IMR-90 (cell line): ENCODE measurements around the gene CCDC38. TPM values are rescaled to one million over a fixed set of nuclear protein-coding genes. Genes with fewer than 3 reads are reported as not detected.

Source experiments
- ATAC-seq: fragments of 200-7000 bp; cut with Tn5 transposase; 2 replicates; pipeline ENCODE4 v1.9.1; 2020; ENCODE audit warnings: low read depth, mild to moderate bottlenecking, moderate library complexity
- BruUV-seq: library from RNA; stranded (reverse); fragments of 400-500 nt; replicated peaks from 2 replicates; lab custom pipeline; 2021; lab: Mats Ljungman, UMichigan
- CTCF ChIA-PET: fragments of 300-600 bp; formaldehyde crosslinking; extraction: SDS; loops from one replicate; lab custom pipeline; 2021; ENCODE audit warnings: antibody characterized with exemption; lab: Yijun Ruan, JAX
- POLR2A ChIA-PET: fragments of 300-600 bp; sonication (Branson Sonifier 250); formaldehyde crosslinking; loops from one replicate; lab custom pipeline; 2022; ENCODE audit warnings: antibody characterized with exemption; ENCODE audit not compliant: unreplicated experiment; lab: Charles Lee
- DNase-seq: peaks from one replicate; pipeline ENCODE4 v3.0.0; 2013
- H2AFZ ChIP-seq: replicated peaks from 2 replicates; pipeline ENCODE3; 2013; ENCODE audit warnings: low read length, mild to moderate bottlenecking; ENCODE audit not compliant: poor library complexity
- H2AK5ac ChIP-seq: 2 replicates; pipeline ENCODE4 v1.6.1; 2013; ENCODE audit warnings: low read depth, low read length, inconsistent platforms
- H2AK9ac ChIP-seq: replicated peaks from 2 replicates; pipeline ENCODE3; 2013; ENCODE audit warnings: mild to moderate bottlenecking, low read depth, low read length, moderate library complexity; ENCODE audit not compliant: poor library complexity
- H2BK120ac ChIP-seq: 2 replicates; pipeline ENCODE4 v1.6.1; 2013; ENCODE audit warnings: low read depth, low read length, inconsistent platforms
- H2BK15ac ChIP-seq: 3 replicates; pipeline ENCODE4 v1.6.1; 2013; ENCODE audit warnings: low read depth, low read length, inconsistent platforms
- H2BK20ac ChIP-seq: 2 replicates; pipeline ENCODE4 v1.6.1; 2013; ENCODE audit warnings: low read depth, mild to moderate bottlenecking, inconsistent platforms, low read length, moderate library complexity
- H2BK5ac ChIP-seq: 2 replicates; pipeline ENCODE4 v1.6.1; 2013; ENCODE audit warnings: mild to moderate bottlenecking, low read depth, low read length, inconsistent platforms; ENCODE audit not compliant: poor library complexity, severe bottlenecking
- H3K14ac ChIP-seq: replicated peaks from 2 replicates; pipeline ENCODE4 v1.6.1; 2013; ENCODE audit warnings: low read depth, low read length, inconsistent platforms
- H3K18ac ChIP-seq: 2 replicates; pipeline ENCODE4 v1.6.1; 2013; ENCODE audit warnings: low read depth, low read length, control low read depth
- H3K23ac ChIP-seq: 2 replicates; pipeline ENCODE4 v1.6.1; 2013; ENCODE audit warnings: low read depth, low read length, inconsistent platforms
- H3K27ac ChIP-seq: 2 replicates; pipeline ENCODE4 v1.5.1; 2013; ENCODE audit warnings: mild to moderate bottlenecking, control low read depth, low read length; ENCODE audit not compliant: insufficient read depth
- H3K27me3 ChIP-seq: 2 replicates; pipeline ENCODE4 v1.6.1; 2013; ENCODE audit warnings: low read length; ENCODE audit not compliant: control insufficient read depth, insufficient read depth
- H3K36me3 ChIP-seq: 2 replicates; pipeline ENCODE4 v1.6.1; 2013; ENCODE audit warnings: low read length, mixed read lengths; ENCODE audit not compliant: control insufficient read depth, insufficient read depth
- H3K4ac ChIP-seq: 2 replicates; pipeline ENCODE4 v1.6.1; 2013; ENCODE audit warnings: low read depth, low read length, inconsistent platforms
- H3K4me1 ChIP-seq: 2 replicates; pipeline ENCODE4 v1.6.1; 2013; ENCODE audit warnings: low read length, mixed read lengths; ENCODE audit not compliant: control insufficient read depth, insufficient read depth
- H3K4me2 ChIP-seq: 2 replicates; pipeline ENCODE4 v1.6.1; 2013; ENCODE audit warnings: low read depth, mild to moderate bottlenecking, control low read depth, low read length, moderate library complexity
- H3K4me3 ChIP-seq: 2 replicates; pipeline ENCODE4 v1.5.1; 2013; ENCODE audit warnings: low read depth, mild to moderate bottlenecking, control low read depth, low read length, moderate library complexity; ENCODE audit not compliant: insufficient read depth
- H3K56ac ChIP-seq: 2 replicates; pipeline ENCODE4 v1.6.1; 2013; ENCODE audit warnings: low read length, inconsistent platforms; ENCODE audit not compliant: insufficient read depth; ENCODE audit errors: extremely low read depth
- H3K79me1 ChIP-seq, 2 experiments: 2 replicates each; pipeline ENCODE4 v1.6.1; 2013; ENCODE audit warnings: low read length in 2 of 2, inconsistent platforms in 1 of 2, low read depth in 1 of 2
- H3K9ac ChIP-seq: 2 replicates; pipeline ENCODE4 v1.6.1; 2013; ENCODE audit warnings: low read depth, low read length, control low read depth
- H3K9me1 ChIP-seq: 2 replicates; pipeline ENCODE4 v1.6.1; 2013; ENCODE audit warnings: low read length, inconsistent platforms; ENCODE audit not compliant: insufficient read depth
- H3K9me3 ChIP-seq: 2 replicates; pipeline ENCODE4 v1.6.1; 2013; ENCODE audit warnings: low read length; ENCODE audit not compliant: control insufficient read depth, insufficient read depth
- H4K20me1 ChIP-seq: 2 replicates; pipeline ENCODE4 v1.6.1; 2013; ENCODE audit warnings: low read length, inconsistent platforms; ENCODE audit not compliant: insufficient read depth
- H4K5ac ChIP-seq: 2 replicates; pipeline ENCODE4 v1.6.1; 2013; ENCODE audit warnings: mild to moderate bottlenecking, low read depth, low read length, control low read depth
- H4K8ac ChIP-seq, 2 experiments: 2 replicates each; pipeline ENCODE4 v1.6.1; 2013; ENCODE audit warnings: low read depth in 2 of 2, low read length in 2 of 2, control low read depth in 1 of 2, inconsistent platforms in 1 of 2
- H4K91ac ChIP-seq: 2 replicates; pipeline ENCODE4 v1.6.1; 2013; ENCODE audit warnings: low read depth, low read length, inconsistent platforms; ENCODE audit not compliant: insufficient read depth
- CEBPB ChIP-seq: IDR thresholded peaks from 2 replicates; pipeline ENCODE4 v1.6.1; 2012; ENCODE audit warnings: low read depth, low read length, improper control_type of control experiment
- RFX5 ChIP-seq: IDR thresholded peaks from 2 replicates; pipeline ENCODE4 v1.8.0; 2012; ENCODE audit warnings: low read depth, mild to moderate bottlenecking, low read length, moderate library complexity
- USF2 ChIP-seq: fragments of 150-350 bp; IDR thresholded peaks from 2 replicates; pipeline ENCODE4 v1.6.1; 2017; ENCODE audit warnings: mild to moderate bottlenecking, antibody characterized with exemption, low read length, low read depth
- WGBS, 2 experiments: methylation state at CpG; one replicate each; pipeline versions ENCODE4 v1.1.5 to v1.1.7; 2013; ENCODE audit warnings: missing lambda C conversion rate in 2 of 2; ENCODE audit not compliant: insufficient read length in 1 of 2; ENCODE audit errors: extremely low coverage in 2 of 2; 5-methylcytosine and 5-hydroxymethylcytosine counted together
- dilution Hi-C: fragments of 300-500 bp; cut with HindIII; formaldehyde crosslinking; loops from one replicate; pipeline ENCODE4 v1.14.3; 2018; ENCODE audit warnings: low sequenced_read_pairs; ENCODE audit not compliant: unreplicated experiment
- in situ Hi-C: fragments of 300-500 bp; cut with MboI; formaldehyde crosslinking; loops from 3 replicates; pipeline ENCODE4 v1.14.3; 2019; ENCODE audit warnings: low sequenced_read_pairs, inconsistent platforms, mixed read lengths
- intact Hi-C: fragments of 100-400 bp; cut with micrococcal nuclease; formaldehyde crosslinking; loops from 2 replicates; pipeline ENCODE4 v1.10.0; 2022
- polyA plus RNA-seq, 3 experiments: library from polyadenylated mRNA; depleted of rRNA; stranded (reverse); fragments of >200 nt; gene quantifications; 2 replicates each; pipeline ENCODE4 v1.2.3, GENCODE V29; 2012; ENCODE audit warnings: low replicate concordance in 1 of 3
- total RNA-seq: library from RNA; depleted of rRNA; stranded (reverse); fragments of >200 nt; gene quantifications from 2 replicates; pipeline ENCODE4 v1.2.3, GENCODE V29; 2012

The CCDC38 gene
- total and polyA plus RNA-seq, 2 of the 4 experiments (the other 2 are of a cell fraction), result not detected

GRCh38 chr12:95859947-95860850 lies 82.2 kb downstream of the CCDC38 start:
- H4K5ac ChIP-seq, result no peak overlapping the region
- no peak overlapping the region for H3K14ac ChIP-seq
- H3K27ac ChIP-seq, result no peak overlapping the region
- H3K9ac ChIP-seq, result peak overlapping the region; percentile 73; the same call in 1 of the 2 replicates
- peaks cover 3% of the 10 kb centered on the region; the same call in 1 of the 2 replicates for H3K9me1 ChIP-seq
- H3K9me3 ChIP-seq, result no peaks in the 10 kb centered on the region
- dilution Hi-C loops, result no loop called here
- H2BK15ac ChIP-seq, result no peak overlapping the region
- H3K36me3 ChIP-seq, result peaks cover 3% of the 10 kb centered on the region
- WGBS, 2 experiments, result 100% methylated on average over 1 of the region's 10 CpGs; no CpG with 5 or more reads in 1 of the 2 experiments
- ChIA-PET POLR2A (interaction anchor here (0.6 kb wide), 1 partner anchor 12 kb away, joined by 4 read pairs; no protein-coding TSS in a partner anchor), CTCF (no interaction called here)
- in situ Hi-C loops, result no loop called here
- peak overlapping the region; percentile 99 for H3K4me2 ChIP-seq
- no peak overlapping the region for H2AK5ac ChIP-seq
- TF ChIP-seq USF2 (no peak), CEBPB (no peak), RFX5 (no peak)
- H2BK120ac ChIP-seq, result no peak overlapping the region
- ATAC-seq (no peak), DNase-seq (no peak)
- H2BK20ac ChIP-seq, result no peak overlapping the region
- no peak overlapping the region for H3K18ac ChIP-seq
- H3K79me1 ChIP-seq, result peaks cover 9 to 51% of the 10 kb centered on the region in 2 experiments
- H2BK5ac ChIP-seq, result no peak overlapping the region
- H2AK9ac ChIP-seq, result no peak overlapping the region
- intact Hi-C loops, result no loop called here
- peak overlapping the region; percentile 90 for H3K4me3 ChIP-seq
- H3K23ac ChIP-seq, result no peak overlapping the region
- H3K27me3 ChIP-seq, result no peaks in the 10 kb centered on the region
- TSS peak; percentile 21 for BruUV-seq
- H4K20me1 ChIP-seq, result peaks cover 4% of the 10 kb centered on the region; the same call in 1 of the 2 replicates
- H2AFZ ChIP-seq, result no peak overlapping the region
- peaks cover 1% of the 10 kb centered on the region for H3K4me1 ChIP-seq
- H4K8ac ChIP-seq, result no peak overlapping the region
- no peak overlapping the region for H4K91ac ChIP-seq
- no peak overlapping the region for H3K4ac ChIP-seq
- no peak overlapping the region for H3K56ac ChIP-seq
